ENCODE data around the gene SBK3.

Gene SBK3

DNA sequence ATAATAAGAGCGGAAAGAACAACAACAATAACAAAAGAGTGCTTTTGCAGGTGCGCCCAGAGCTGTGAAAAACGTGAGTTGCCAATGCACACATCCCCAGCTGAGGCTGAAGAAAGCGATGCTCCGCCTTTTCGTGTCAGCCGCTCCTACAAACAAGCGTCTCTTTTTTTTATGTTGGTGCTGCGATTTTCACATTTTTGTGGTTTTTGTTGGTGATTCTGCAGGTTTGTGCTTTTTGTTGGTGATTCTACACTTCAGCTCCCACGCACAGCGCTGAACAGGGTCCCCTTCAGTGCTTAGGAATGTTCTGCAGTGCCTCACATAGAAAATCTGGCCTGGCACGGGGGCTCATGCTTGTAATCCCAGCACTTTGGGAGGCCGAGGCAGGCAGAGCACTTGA lies 7.3 kb upstream of the SBK3 start:
- Histone ChIP-seq H3K27me3 (ENCODE audit: control insufficient read depth, insufficient read depth, low read length, poor library complexity, severe bottlenecking) (no peaks in the 10 kb centered on the region), H3K27ac (ENCODE audit: insufficient read depth, low read depth, low read length, poor library complexity, severe bottlenecking) (no peak overlapping the region), H3K9me3 (ENCODE audit: control insufficient read depth, low read length) (no peaks in the 10 kb centered on the region), H3K4me1 (ENCODE audit: control insufficient read depth, insufficient read depth, low read length) (peaks cover 24% of the 10 kb centered on the region), H3K36me3 (ENCODE audit: control insufficient read depth, insufficient read depth, low read length) (no peaks in the 10 kb centered on the region), H3K4me3 (ENCODE audit: insufficient read depth, low read depth, low read length) (no peak overlapping the region)
- WGBS, 2 experiments = 38 to 43% methylated on average over 13 of the region's 13 CpGs

DNA sequence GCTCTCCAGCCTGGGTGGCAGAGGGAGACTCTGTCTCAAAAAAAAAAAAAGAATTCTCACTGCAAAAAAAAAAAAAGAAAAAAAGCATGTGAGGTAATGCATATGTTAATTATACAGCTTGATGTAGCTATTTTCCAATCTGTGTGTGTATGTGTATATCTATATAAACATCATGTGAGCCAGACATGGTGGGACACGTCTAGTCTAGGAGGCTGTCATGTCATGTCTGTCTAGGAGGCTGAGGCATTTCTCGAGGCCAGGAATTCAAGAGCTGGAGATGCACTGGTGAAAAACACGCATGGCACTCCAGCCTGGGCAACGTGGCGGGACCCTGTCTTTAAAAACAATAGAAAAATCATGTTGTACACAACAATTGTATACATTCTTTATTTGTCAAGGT lies 6.9 kb upstream of the SBK3 start:
- H3K36me3 ChIP-seq (ENCODE audit: control insufficient read depth, insufficient read depth, low read length) = no peaks in the 10 kb centered on the region
- 85 to 92% methylated on average over 5 of the region's 5 CpGs for WGBS, 2 experiments
- H3K9me3 ChIP-seq (ENCODE audit: control insufficient read depth, low read length) = no peaks in the 10 kb centered on the region
- H3K27ac ChIP-seq (ENCODE audit: insufficient read depth, low read depth, low read length, poor library complexity, severe bottlenecking) = no peak overlapping the region
- H3K27me3 ChIP-seq (ENCODE audit: control insufficient read depth, insufficient read depth, low read length, poor library complexity, severe bottlenecking) = no peaks in the 10 kb centered on the region
- no peak overlapping the region for H3K4me3 ChIP-seq (ENCODE audit: insufficient read depth, low read depth, low read length)
- H3K4me1 ChIP-seq (ENCODE audit: control insufficient read depth, insufficient read depth, low read length) = peaks cover 29% of the 10 kb centered on the region

DNA sequence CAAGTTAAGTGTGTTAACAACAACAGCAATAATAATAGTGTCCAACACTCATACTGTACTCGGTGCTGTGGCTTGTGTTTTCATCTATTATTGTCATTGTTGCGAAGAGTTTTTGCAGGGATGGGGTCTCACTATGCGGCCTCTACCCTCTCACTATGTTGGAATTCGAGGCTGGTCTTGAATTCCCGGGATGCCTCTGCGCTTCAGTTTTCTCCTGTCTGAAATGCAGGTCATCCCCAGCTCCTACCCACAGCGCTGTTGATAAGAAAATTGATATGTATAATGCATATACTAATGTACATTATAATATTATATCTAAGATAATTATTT lies 4.9 kb upstream of the SBK3 start:
- H3K36me3 ChIP-seq (ENCODE audit: control insufficient read depth, insufficient read depth, low read length) = no peaks in the 10 kb centered on the region
- H3K27ac ChIP-seq (ENCODE audit: insufficient read depth, low read depth, low read length, poor library complexity, severe bottlenecking) = peak overlapping the region; percentile 91
- H3K27me3 ChIP-seq (ENCODE audit: control insufficient read depth, insufficient read depth, low read length, poor library complexity, severe bottlenecking) = no peaks in the 10 kb centered on the region
- WGBS, 2 experiments = 11 to 17% methylated on average over 4 to 6 of the region's 7 CpGs
- H3K4me1 ChIP-seq (ENCODE audit: control insufficient read depth, insufficient read depth, low read length) = peaks cover 47% of the 10 kb centered on the region
- H3K9me3 ChIP-seq (ENCODE audit: control insufficient read depth, low read length) = no peaks in the 10 kb centered on the region
- peak overlapping the region; percentile 44 for H3K4me3 ChIP-seq (ENCODE audit: insufficient read depth, low read depth, low read length)

DNA sequence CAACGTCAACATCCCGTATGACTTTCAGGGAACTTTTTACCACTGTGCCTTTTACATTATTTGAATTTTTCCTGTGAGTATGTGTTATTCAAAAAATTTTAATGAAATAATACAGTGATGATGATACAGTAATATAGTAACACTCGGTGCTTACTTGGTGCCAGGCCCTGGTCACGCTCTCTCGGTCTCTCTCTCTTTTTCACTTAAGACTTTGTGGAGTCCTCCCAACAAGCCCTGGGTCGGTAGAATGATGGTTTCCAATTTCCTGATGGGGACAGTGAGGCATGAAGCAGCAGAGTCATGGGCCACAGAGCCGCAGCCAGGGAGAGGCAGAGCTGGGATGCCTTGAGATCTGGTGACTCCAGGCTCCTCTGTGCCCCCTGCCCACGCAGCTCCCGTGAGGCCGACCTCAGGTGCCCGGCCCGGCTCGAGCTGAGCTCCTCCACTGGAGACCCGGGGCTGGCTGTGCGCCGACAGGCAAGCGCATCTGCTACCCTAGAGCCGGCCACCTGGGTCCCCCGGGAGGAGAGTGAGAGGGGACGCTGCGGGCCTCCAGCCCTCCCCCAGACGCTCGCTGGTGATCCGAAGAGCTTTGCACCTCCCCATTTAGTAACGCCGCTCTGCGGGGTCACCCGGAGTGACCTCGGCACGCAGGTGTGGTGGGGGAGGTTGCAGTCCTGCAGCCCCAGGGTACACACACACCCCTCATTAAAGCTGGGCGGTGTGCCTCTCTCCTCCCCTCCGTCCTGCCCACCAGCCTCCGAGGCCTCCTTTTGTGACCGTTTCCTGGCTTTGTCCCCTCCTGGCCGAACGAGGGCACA lies 4.4 kb upstream of the SBK3 start:
- Histone ChIP-seq H3K36me3 (ENCODE audit: control insufficient read depth, insufficient read depth, low read length) (no peaks in the 10 kb centered on the region), H3K27me3 (ENCODE audit: control insufficient read depth, insufficient read depth, low read length, poor library complexity, severe bottlenecking) (no peaks in the 10 kb centered on the region), H3K4me1 (ENCODE audit: control insufficient read depth, insufficient read depth, low read length) (peaks cover 45% of the 10 kb centered on the region), H3K4me3 (ENCODE audit: insufficient read depth, low read depth, low read length) (peak overlapping the region; percentile 44), H3K27ac (ENCODE audit: insufficient read depth, low read depth, low read length, poor library complexity, severe bottlenecking) (peak overlapping the region; percentile 91), H3K9me3 (ENCODE audit: control insufficient read depth, low read length) (no peaks in the 10 kb centered on the region)
- WGBS, 2 experiments = 5 to 8% methylated on average over 34 to 36 of the region's 36 CpGs

GRCh38 chr19:55546822-55547614 lies 1.7 kb upstream of the SBK3 start:
- 80 to 83% methylated on average over 17 of the region's 17 CpGs for WGBS, 2 experiments
- Histone ChIP-seq H3K27me3 (ENCODE audit: control insufficient read depth, insufficient read depth, low read length, poor library complexity, severe bottlenecking) (no peaks in the 10 kb centered on the region), H3K4me1 (ENCODE audit: control insufficient read depth, insufficient read depth, low read length) (peaks cover 38% of the 10 kb centered on the region), H3K9me3 (ENCODE audit: control insufficient read depth, low read length) (no peaks in the 10 kb centered on the region), H3K4me3 (ENCODE audit: insufficient read depth, low read depth, low read length) (no peak overlapping the region), H3K36me3 (ENCODE audit: control insufficient read depth, insufficient read depth, low read length) (no peaks in the 10 kb centered on the region), H3K27ac (ENCODE audit: insufficient read depth, low read depth, low read length, poor library complexity, severe bottlenecking) (no peak overlapping the region)

DNA sequence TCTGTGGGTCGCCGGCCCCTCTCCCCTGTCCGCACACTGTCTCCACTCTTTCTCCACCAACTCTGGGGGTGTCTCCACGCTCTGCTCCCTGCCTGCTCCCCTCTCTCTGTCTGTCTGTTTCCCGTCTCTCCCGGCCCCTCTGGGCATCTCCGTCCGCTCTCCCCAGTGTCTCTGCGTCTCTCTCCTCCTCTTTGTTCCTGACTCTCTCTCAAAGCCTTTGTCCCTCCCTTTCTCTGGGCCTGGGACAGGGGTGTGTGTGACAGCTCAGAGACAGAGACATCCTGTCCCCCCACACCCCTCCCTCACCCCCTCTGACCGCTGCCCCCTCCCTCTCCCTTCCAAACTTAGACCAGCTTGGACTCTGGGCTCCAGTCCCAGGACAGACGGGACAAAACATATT lies 668 bp upstream of the SBK3 start:
- Histone ChIP-seq H3K4me3 (ENCODE audit: insufficient read depth, low read depth, low read length) (no peak overlapping the region), H3K27me3 (ENCODE audit: control insufficient read depth, insufficient read depth, low read length, poor library complexity, severe bottlenecking) (no peaks in the 10 kb centered on the region), H3K9me3 (ENCODE audit: control insufficient read depth, low read length) (no peaks in the 10 kb centered on the region), H3K36me3 (ENCODE audit: control insufficient read depth, insufficient read depth, low read length) (no peaks in the 10 kb centered on the region), H3K4me1 (ENCODE audit: control insufficient read depth, insufficient read depth, low read length) (peaks cover 38% of the 10 kb centered on the region), H3K27ac (ENCODE audit: insufficient read depth, low read depth, low read length, poor library complexity, severe bottlenecking) (no peak overlapping the region)
- 65% methylated on average over 10 to 11 of the region's 11 CpGs for WGBS, 2 experiments

DNA sequence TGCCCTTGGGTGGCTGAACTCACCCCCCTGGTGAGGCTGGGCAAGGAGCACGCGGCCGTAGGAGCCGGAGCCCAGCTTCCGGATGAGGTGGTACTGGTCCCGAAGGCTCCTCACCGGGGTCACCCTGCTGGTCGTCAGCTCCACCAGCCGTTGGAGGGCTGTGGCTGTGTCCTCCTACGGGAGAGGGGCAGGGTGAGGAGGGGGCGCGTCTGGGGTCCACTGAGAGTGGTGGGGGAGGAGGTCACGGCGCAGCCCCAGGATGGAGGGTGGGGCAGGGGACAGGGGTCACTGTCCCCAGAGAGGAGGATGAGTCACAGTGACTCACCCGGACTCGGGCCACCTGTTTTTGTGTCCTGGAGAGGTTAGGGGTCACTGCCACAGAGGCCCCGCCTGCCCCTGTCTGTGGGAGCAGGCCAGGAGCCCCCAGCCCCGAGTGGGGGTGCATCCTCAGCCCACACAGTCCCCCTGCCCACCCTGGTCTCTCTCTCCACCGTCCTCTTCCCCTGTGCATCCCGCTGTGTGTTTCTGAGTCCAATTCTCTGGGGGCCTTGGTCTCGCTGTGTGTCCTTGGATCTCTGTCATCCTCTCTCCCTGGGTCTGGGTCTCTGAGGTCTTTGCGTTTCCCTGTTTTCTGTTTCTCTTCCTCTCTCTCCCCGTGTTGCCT lies 435 bp downstream of the SBK3 start:
- WGBS, 2 experiments = 82 to 85% methylated on average over 23 of the region's 23 CpGs
- H3K27me3 ChIP-seq (ENCODE audit: control insufficient read depth, insufficient read depth, low read length, poor library complexity, severe bottlenecking) = no peaks in the 10 kb centered on the region
- no peaks in the 10 kb centered on the region for H3K36me3 ChIP-seq (ENCODE audit: control insufficient read depth, insufficient read depth, low read length)
- H3K9me3 ChIP-seq (ENCODE audit: control insufficient read depth, low read length) = no peaks in the 10 kb centered on the region
- no peak overlapping the region for H3K27ac ChIP-seq (ENCODE audit: insufficient read depth, low read depth, low read length, poor library complexity, severe bottlenecking)
- peaks cover 35% of the 10 kb centered on the region for H3K4me1 ChIP-seq (ENCODE audit: control insufficient read depth, insufficient read depth, low read length)
- no peak overlapping the region for H3K4me3 ChIP-seq (ENCODE audit: insufficient read depth, low read depth, low read length)

- Histone ChIP-seq H3K27ac (ENCODE audit: insufficient read depth, low read depth, low read length, poor library complexity, severe bottlenecking) (no peak overlapping the region), H3K4me1 (ENCODE audit: control insufficient read depth, insufficient read depth, low read length) (peaks cover 31% of the 10 kb centered on the region), H3K4me3 (ENCODE audit: insufficient read depth, low read depth, low read length) (no peak overlapping the region), H3K9me3 (ENCODE audit: control insufficient read depth, low read length) (no peaks in the 10 kb centered on the region), H3K27me3 (ENCODE audit: control insufficient read depth, insufficient read depth, low read length, poor library complexity, severe bottlenecking) (no peaks in the 10 kb centered on the region), H3K36me3 (ENCODE audit: control insufficient read depth, insufficient read depth, low read length) (no peaks in the 10 kb centered on the region)
- WGBS, 2 experiments = 90 to 91% methylated on average over 15 of the region's 15 CpGs
Observed at GRCh38 chr19:55544014-55544413, 1.3 kb downstream of the SBK3 start.

- Histone ChIP-seq H3K4me1 (ENCODE audit: control insufficient read depth, insufficient read depth, low read length) (peaks cover 31% of the 10 kb centered on the region), H3K9me3 (ENCODE audit: control insufficient read depth, low read length) (no peaks in the 10 kb centered on the region), H3K36me3 (ENCODE audit: control insufficient read depth, insufficient read depth, low read length) (no peaks in the 10 kb centered on the region), H3K27ac (ENCODE audit: insufficient read depth, low read depth, low read length, poor library complexity, severe bottlenecking) (no peak overlapping the region), H3K4me3 (ENCODE audit: insufficient read depth, low read depth, low read length) (no peak overlapping the region), H3K27me3 (ENCODE audit: control insufficient read depth, insufficient read depth, low read length, poor library complexity, severe bottlenecking) (no peaks in the 10 kb centered on the region)
- WGBS, 2 experiments = 85 to 87% methylated on average over 5 of the region's 5 CpGs
Observed at GRCh38 chr19:55543567-55543966, 1.8 kb downstream of the SBK3 start.

DNA sequence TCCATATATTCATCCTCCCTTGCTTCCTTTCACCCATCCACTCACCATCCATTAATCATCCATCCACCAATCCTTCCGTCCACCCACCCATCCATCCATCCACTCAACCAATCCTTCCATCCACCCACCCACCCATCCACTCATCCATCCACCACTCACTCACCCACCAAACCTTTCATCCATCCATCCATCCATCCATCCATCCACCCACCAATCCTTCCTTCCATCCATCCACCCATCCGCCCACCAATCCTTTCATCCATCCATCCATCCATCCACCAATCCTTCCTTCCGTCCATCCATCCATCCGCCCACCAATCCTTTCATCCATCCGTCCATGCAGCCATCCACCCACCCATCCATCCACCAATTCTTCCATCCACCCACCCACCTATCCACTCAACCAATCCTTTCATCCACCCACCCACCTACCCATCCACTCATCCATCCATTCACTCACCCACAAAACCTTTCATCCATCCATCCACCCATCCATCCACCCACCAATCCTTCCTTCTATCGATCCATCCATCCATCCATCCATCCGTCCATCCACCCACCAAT lies 3.0 kb downstream of the SBK3 start:
- H3K4me1 ChIP-seq (ENCODE audit: control insufficient read depth, insufficient read depth, low read length) = peaks cover 27% of the 10 kb centered on the region
- H3K27ac ChIP-seq (ENCODE audit: insufficient read depth, low read depth, low read length, poor library complexity, severe bottlenecking) = no peak overlapping the region
- WGBS, 2 experiments = 91 to 92% methylated on average over 7 of the region's 7 CpGs
- no peaks in the 10 kb centered on the region for H3K36me3 ChIP-seq (ENCODE audit: control insufficient read depth, insufficient read depth, low read length)
- H3K27me3 ChIP-seq (ENCODE audit: control insufficient read depth, insufficient read depth, low read length, poor library complexity, severe bottlenecking) = no peaks in the 10 kb centered on the region
- H3K4me3 ChIP-seq (ENCODE audit: insufficient read depth, low read depth, low read length) = no peak overlapping the region
- no peaks in the 10 kb centered on the region for H3K9me3 ChIP-seq (ENCODE audit: control insufficient read depth, low read length)

Data from ectodermal cell (in vitro differentiated cells).